WI38 (cell line): ENCODE measurements around the gene HPRT1.

ENCODE experiments used
- H3K4me3 ChIP-seq: 2 replicates; pipeline ENCODE4 v1.5.1; 2011; ENCODE audit warnings: low read depth, mild to moderate bottlenecking, control low read depth, low read length
- TF ChIP-seq, protein P1 (sequence below): IDR thresholded peaks from 2 replicates; pipeline ENCODE4 v1.5.1; 2012; ENCODE audit warnings: low read depth, mild to moderate bottlenecking, control low read depth, low read length

The HPRT1 gene

GRCh38 chrX:134460005-134460861, at the start of gene HPRT1:
TSS of gene HPRT1 (plus strand) at chrX:134460165. CDS start at chrX:134460312, 147 bp downstream.
- TF ChIP-seq, protein P1, sequence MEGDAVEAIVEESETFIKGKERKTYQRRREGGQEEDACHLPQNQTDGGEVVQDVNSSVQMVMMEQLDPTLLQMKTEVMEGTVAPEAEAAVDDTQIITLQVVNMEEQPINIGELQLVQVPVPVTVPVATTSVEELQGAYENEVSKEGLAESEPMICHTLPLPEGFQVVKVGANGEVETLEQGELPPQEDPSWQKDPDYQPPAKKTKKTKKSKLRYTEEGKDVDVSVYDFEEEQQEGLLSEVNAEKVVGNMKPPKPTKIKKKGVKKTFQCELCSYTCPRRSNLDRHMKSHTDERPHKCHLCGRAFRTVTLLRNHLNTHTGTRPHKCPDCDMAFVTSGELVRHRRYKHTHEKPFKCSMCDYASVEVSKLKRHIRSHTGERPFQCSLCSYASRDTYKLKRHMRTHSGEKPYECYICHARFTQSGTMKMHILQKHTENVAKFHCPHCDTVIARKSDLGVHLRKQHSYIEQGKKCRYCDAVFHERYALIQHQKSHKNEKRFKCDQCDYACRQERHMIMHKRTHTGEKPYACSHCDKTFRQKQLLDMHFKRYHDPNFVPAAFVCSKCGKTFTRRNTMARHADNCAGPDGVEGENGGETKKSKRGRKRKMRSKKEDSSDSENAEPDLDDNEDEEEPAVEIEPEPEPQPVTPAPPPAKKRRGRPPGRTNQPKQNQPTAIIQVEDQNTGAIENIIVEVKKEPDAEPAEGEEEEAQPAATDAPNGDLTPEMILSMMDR, result no peak
- H3K4me3 ChIP-seq, result peak within 1 kb of the TSS; percentile 59

GRCh38 chrX:134416087-134416486, 43.9 kb upstream of the HPRT1 start:
- TF ChIP-seq, protein P1, result no peak
- no peak overlapping the region for H3K4me3 ChIP-seq

DNA sequence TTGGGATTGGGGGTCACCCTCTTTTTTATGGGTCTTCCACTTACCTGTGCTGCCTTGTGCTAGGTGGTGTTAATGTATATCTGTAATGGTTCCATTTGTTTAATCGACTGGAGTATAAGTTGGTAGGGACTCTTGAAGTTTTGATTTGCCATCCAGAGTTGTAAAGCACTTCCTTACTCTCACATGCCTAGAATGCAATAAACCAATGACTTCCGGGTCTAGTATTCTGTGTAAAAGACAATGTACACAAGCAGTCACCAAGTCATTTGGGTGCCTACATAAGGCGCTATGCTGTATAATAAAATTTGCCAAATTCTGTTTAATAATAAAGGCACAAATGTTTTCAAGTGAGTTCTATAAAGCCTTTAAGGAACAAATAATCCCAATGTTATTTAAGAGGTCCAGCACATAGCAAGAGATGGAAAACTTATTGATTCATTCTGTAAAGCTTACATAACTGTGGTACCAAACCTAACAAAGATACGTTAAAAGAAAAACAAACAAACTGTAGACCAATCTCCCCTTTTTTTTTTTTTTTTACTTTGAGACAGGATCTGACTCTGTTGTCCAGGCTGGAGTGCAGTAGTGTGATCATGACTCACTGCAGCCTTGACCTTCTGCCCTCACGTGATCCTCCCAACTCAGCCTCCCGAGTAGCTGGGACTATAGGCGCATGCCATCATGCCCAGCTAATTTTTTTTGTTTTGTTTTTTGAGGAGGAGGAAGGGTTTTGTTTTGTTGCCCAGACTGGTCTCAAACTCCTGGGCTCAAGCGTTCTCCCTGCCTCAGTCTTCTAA, 41.5 kb upstream of the HPRT1 start:
- TF ChIP-seq, protein P1, result no peak
- no peak overlapping the region for H3K4me3 ChIP-seq

- no peak overlapping the region for H3K4me3 ChIP-seq
- TF ChIP-seq, protein P1, result no peak
These were observed 40.2 kb upstream of the HPRT1 start for GRCh38 chrX:134419784-134420183.

- no peak overlapping the region for H3K4me3 ChIP-seq
- TF ChIP-seq, protein P1, result no peak
These were observed 36.4 kb upstream of the HPRT1 start for GRCh38 chrX:134423606-134424005.

DNA sequence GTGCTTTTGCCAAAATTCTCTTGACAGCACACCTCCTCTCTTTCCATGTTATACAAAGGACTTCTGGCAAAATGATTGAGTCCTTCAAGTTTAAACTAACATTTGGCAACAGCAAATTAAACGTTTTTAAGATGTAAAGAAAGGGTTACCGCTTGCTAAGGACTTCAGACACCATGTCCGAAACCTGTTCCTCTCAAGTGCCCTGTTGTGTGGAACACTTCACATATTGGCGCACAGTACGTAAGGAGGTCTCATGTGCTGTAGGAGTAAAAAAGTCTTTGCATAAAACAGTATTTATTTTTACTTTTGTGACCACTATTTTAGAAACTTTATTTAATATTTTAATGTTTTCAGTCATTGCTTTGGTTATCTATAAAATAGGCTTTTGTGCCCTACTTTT, 33.7 kb upstream of the HPRT1 start:
- TF ChIP-seq, protein P1, result no peak
- H3K4me3 ChIP-seq, result no peak overlapping the region

GRCh38 chrX:134431894-134432293, 28.1 kb upstream of the HPRT1 start:
- TF ChIP-seq, protein P1, result no peak
- no peak overlapping the region for H3K4me3 ChIP-seq
